ENCODE data around the gene DAPL1. TPM values are rescaled to one million over a fixed set of nuclear protein-coding genes. Genes with fewer than 3 reads are reported as not detected.

The DAPL1 gene
- total RNA-seq, 4 donors from 2014 or later, result 3.0 TPM; not detected in 3

- Histone ChIP-seq H3K4me1 (no peaks in the 10 kb centered on the region), H3K36me3 (no peaks in the 10 kb centered on the region), H3K9me3 (no peaks in the 10 kb centered on the region), H3K4me3 (no peak overlapping the region), H3K27me3 (no peaks in the 10 kb centered on the region), H3K27ac (no peak overlapping the region)
- TF ChIP-seq POLR2A (IDR thresholded peaks at IDR 0.05) (no peak), EP300 (IDR thresholded peaks at IDR 0.05) (no peak), CTCF (IDR thresholded peaks at IDR 0.05) (no peak), POLR2AphosphoS5 (IDR thresholded peaks at IDR 0.05) (no peak)
- 83 to 92% methylated on average over 3 of the region's 3 CpGs for WGBS, 2 donors (ENCODE audit: low coverage in 1 of 2)
- ATAC-seq, result no peak
Observed at GRCh38 chr2:158775273-158776027, 19.7 kb upstream of the DAPL1 start.

GRCh38 chr2:158776231-158776630 is 18.9 kb upstream of the DAPL1 start:
- TF ChIP-seq POLR2AphosphoS5 (IDR thresholded peaks at IDR 0.05), result no peak
- TF ChIP-seq EP300 (IDR thresholded peaks at IDR 0.05), result no peak
- TF ChIP-seq CTCF (IDR thresholded peaks at IDR 0.05), result no peak
- TF ChIP-seq POLR2A (IDR thresholded peaks at IDR 0.05), result no peak
- H3K36me3 ChIP-seq, result no peaks in the 10 kb centered on the region
- ATAC-seq, result no peak
- no peak overlapping the region for H3K4me3 ChIP-seq
- H3K4me1 ChIP-seq, result no peaks in the 10 kb centered on the region
- no peaks in the 10 kb centered on the region for H3K27me3 ChIP-seq
- no peaks in the 10 kb centered on the region for H3K9me3 ChIP-seq
- WGBS, 2 donors (ENCODE audit: low coverage in 1 of 2), result 83% methylated on average over 2 of the region's 2 CpGs; no CpG with 5 or more reads in 1 of the 2 donors
- H3K27ac ChIP-seq, result no peak overlapping the region

DNA sequence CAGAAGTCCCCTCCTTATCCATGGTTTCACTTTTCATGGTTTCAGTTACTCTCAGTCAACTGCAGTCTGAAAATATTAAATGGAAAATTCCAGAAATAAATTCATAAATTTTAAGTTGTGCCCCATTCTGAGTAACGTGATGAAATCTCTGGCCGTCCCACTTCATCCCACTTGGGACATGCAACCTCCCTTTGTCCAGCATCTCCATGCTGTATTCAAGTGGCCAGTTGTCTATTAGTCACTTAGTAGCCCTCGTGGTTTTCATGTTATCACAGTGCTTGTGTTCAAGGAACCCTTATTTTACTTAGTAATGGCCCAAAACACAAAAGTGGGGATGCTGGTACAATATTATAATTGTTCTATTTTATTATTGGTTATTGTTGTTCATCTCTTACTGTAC is 18.0 kb upstream of the DAPL1 start:
- no peak for ATAC-seq
- TF ChIP-seq CTCF (IDR thresholded peaks at IDR 0.05) (no peak), POLR2AphosphoS5 (IDR thresholded peaks at IDR 0.05) (no peak), POLR2A (IDR thresholded peaks at IDR 0.05) (no peak), EP300 (IDR thresholded peaks at IDR 0.05) (no peak)
- H3K4me3 ChIP-seq, result no peak overlapping the region
- 73 to 90% methylated on average over 3 of the region's 3 CpGs for WGBS, 2 donors (ENCODE audit: low coverage in 1 of 2)
- no peaks in the 10 kb centered on the region for H3K27me3 ChIP-seq
- H3K4me1 ChIP-seq, result no peaks in the 10 kb centered on the region
- no peak overlapping the region for H3K27ac ChIP-seq
- no peaks in the 10 kb centered on the region for H3K36me3 ChIP-seq
- no peaks in the 10 kb centered on the region for H3K9me3 ChIP-seq

DNA sequence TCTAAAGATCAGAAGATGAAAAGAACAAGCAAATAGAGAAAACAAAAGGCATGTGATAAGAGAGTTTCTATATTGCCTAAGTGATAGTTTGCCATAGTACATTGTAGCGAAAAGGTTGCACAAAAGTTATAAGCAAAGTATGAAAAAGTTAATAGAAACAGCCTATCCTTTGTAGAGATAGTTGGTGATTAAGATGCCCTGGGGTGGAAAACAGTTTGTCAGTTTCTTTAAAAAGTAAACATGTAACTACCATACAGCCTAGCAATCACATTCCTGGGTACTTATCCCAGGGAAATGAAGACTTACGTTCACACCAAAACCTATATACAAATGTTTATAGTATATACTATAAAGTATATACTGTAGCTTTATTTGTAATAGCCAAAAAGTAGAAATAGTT is 16.9 kb upstream of the DAPL1 start:
- Histone ChIP-seq H3K27ac (no peak overlapping the region), H3K27me3 (no peaks in the 10 kb centered on the region), H3K36me3 (no peaks in the 10 kb centered on the region), H3K4me1 (no peaks in the 10 kb centered on the region), H3K4me3 (no peak overlapping the region), H3K9me3 (no peaks in the 10 kb centered on the region)
- no peak for ATAC-seq
- TF ChIP-seq CTCF (IDR thresholded peaks at IDR 0.05), result no peak
- WGBS, 2 donors (ENCODE audit: low coverage in 1 of 2), result 75 to 86% methylated on average over 2 of the region's 2 CpGs

DNA sequence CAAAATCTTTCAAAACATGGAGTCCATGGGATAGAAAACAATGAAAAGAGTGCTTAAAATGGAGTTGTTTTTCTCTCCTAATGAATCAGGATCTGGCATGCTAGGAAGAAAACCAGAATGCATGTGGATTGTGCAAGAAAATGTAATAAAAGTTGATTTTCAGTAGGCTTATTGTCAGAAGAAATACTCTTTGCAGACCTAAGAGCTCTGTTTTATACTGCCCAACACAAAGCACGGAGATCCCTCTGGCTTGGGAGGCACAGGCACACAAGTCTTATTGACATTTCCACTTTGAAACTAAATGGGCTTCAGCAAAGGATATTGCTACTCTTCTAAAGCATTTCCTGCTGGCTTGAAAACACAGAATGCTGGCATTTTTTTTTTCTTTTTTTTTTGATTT is 15.5 kb upstream of the DAPL1 start:
- no peak for TF ChIP-seq POLR2A (IDR thresholded peaks at IDR 0.05)
- no peak for TF ChIP-seq EP300 (IDR thresholded peaks at IDR 0.05)
- TF ChIP-seq CTCF (IDR thresholded peaks at IDR 0.05), result no peak
- no peak for TF ChIP-seq POLR2AphosphoS5 (IDR thresholded peaks at IDR 0.05)
- Histone ChIP-seq H3K9me3 (no peaks in the 10 kb centered on the region), H3K4me3 (no peak overlapping the region), H3K4me1 (no peaks in the 10 kb centered on the region), H3K27ac (no peak overlapping the region), H3K36me3 (no peaks in the 10 kb centered on the region), H3K27me3 (no peaks in the 10 kb centered on the region)
- whole genome bisulfite sequencing, 2 donors (ENCODE audit: low coverage in 1 of 2), result 92 to 100% methylated on average over 1 of the region's 1 CpG
- ATAC-seq, result no peak
